ENCODE data around the gene PRR5L.

The PRR5L gene

GRCh38 chr11:36437413-36437812 lies 141.3 kb downstream of the PRR5L start:
- Histone ChIP-seq H3K4me3 (ENCODE audit: low read depth, low read length) (no peak overlapping the region), H3K36me3 (ENCODE audit: control insufficient read depth, insufficient read depth, low read length) (no peaks in the 10 kb centered on the region), H3K27me3 (ENCODE audit: control insufficient read depth, insufficient read depth, low read length) (no peaks in the 10 kb centered on the region), H3K4me2 (ENCODE audit: low read length) (no peak overlapping the region), H3K27ac (no peak overlapping the region), H3K4me1 (no peaks in the 10 kb centered on the region), H3K79me2 (no peaks in the 10 kb centered on the region), H2AFZ (no peak overlapping the region), H3K9ac (no peak overlapping the region), H3K9me3 (ENCODE audit: control insufficient read depth, low read length) (no peaks in the 10 kb centered on the region)
- TF ChIP-seq CTCF (IDR thresholded peaks at IDR 0.05): no peak

GRCh38 chr11:36438126-36438525 lies 142.0 kb downstream of the PRR5L start:
- H2AFZ ChIP-seq: no peak overlapping the region
- H3K9me3 ChIP-seq (ENCODE audit: control insufficient read depth, low read length): no peaks in the 10 kb centered on the region
- no peaks in the 10 kb centered on the region for H3K27me3 ChIP-seq (ENCODE audit: control insufficient read depth, insufficient read depth, low read length)
- no peak overlapping the region for H3K9ac ChIP-seq
- no peaks in the 10 kb centered on the region for H3K4me1 ChIP-seq
- H3K36me3 ChIP-seq (ENCODE audit: control insufficient read depth, insufficient read depth, low read length): no peaks in the 10 kb centered on the region
- no peak overlapping the region for H3K4me3 ChIP-seq (ENCODE audit: low read depth, low read length)
- no peak overlapping the region for H3K27ac ChIP-seq
- no peak overlapping the region for H3K4me2 ChIP-seq (ENCODE audit: low read length)
- no peaks in the 10 kb centered on the region for H3K79me2 ChIP-seq
- TF ChIP-seq CTCF (IDR thresholded peaks at IDR 0.05): no peak

GRCh38 chr11:36441610-36442208 lies 145.6 kb downstream of the PRR5L start:
- Histone ChIP-seq H3K4me1 (no peaks in the 10 kb centered on the region), H3K79me2 (no peaks in the 10 kb centered on the region), H3K36me3 (ENCODE audit: control insufficient read depth, insufficient read depth, low read length) (no peaks in the 10 kb centered on the region), H3K9me3 (ENCODE audit: control insufficient read depth, low read length) (no peaks in the 10 kb centered on the region), H3K4me2 (ENCODE audit: low read length) (no peak overlapping the region), H3K27ac (no peak overlapping the region), H3K27me3 (ENCODE audit: control insufficient read depth, insufficient read depth, low read length) (no peaks in the 10 kb centered on the region), H3K4me3 (ENCODE audit: low read depth, low read length) (no peak overlapping the region), H3K9ac (no peak overlapping the region), H2AFZ (no peak overlapping the region)
- no peak for TF ChIP-seq CTCF (IDR thresholded peaks at IDR 0.05)

- Histone ChIP-seq H3K4me1 (no peaks in the 10 kb centered on the region), H3K9ac (no peak overlapping the region), H3K27me3 (ENCODE audit: control insufficient read depth, insufficient read depth, low read length) (no peaks in the 10 kb centered on the region)
Observed at GRCh38 chr11:36443661-36444060, 147.6 kb downstream of the PRR5L start.

More at GRCh38 chr11:36443661-36444060, 147.6 kb downstream of the PRR5L start:
- Histone ChIP-seq H3K9me3 (ENCODE audit: control insufficient read depth, low read length) (no peaks in the 10 kb centered on the region), H3K27ac (no peak overlapping the region), H2AFZ (no peak overlapping the region), H3K36me3 (ENCODE audit: control insufficient read depth, insufficient read depth, low read length) (no peaks in the 10 kb centered on the region), H3K79me2 (no peaks in the 10 kb centered on the region), H3K4me3 (ENCODE audit: low read depth, low read length) (no peak overlapping the region), H3K4me2 (ENCODE audit: low read length) (no peak overlapping the region)
- no peak for TF ChIP-seq CTCF (IDR thresholded peaks at IDR 0.05)
